Osteocyte (in vitro differentiated cells): ENCODE measurements around the gene OR2AE1. TPM values are rescaled to one million over a fixed set of nuclear protein-coding genes. Genes with fewer than 3 reads are reported as not detected.
"Not testable (repeated sequence)": the region's sequence is repeated elsewhere in the genome, so short reads cannot be mapped to it uniquely, and the experiment has no call there.

Experiments
- DNase-seq: peaks from one replicate; pipeline ENCODE4 v3.0.0; 2021; ENCODE audit warnings: mixed read lengths; ENCODE audit not compliant: unreplicated experiment; ENCODE audit errors: extremely low spot score
- H3K27ac Mint-ChIP-seq: one replicate; pipeline ENCODE4 v1.8.0; 2021; ENCODE audit warnings: mild to moderate bottlenecking, mixed read lengths; ENCODE audit not compliant: unreplicated experiment
- H3K27me3 Mint-ChIP-seq: one replicate; pipeline ENCODE4 v1.8.0; 2021; ENCODE audit warnings: mixed read lengths; ENCODE audit not compliant: unreplicated experiment
- H3K36me3 Mint-ChIP-seq: one replicate; pipeline ENCODE4 v1.8.0; 2021; ENCODE audit warnings: mixed read lengths; ENCODE audit not compliant: unreplicated experiment
- H3K4me1 Mint-ChIP-seq: one replicate; pipeline ENCODE4 v1.8.0; 2021; ENCODE audit warnings: mixed read lengths; ENCODE audit not compliant: unreplicated experiment
- H3K4me3 Mint-ChIP-seq: one replicate; pipeline ENCODE4 v1.8.0; 2021; ENCODE audit warnings: mild to moderate bottlenecking, moderate library complexity, mixed read lengths; ENCODE audit not compliant: unreplicated experiment
- H3K9me3 Mint-ChIP-seq: one replicate; pipeline ENCODE4 v1.8.0; 2021; ENCODE audit warnings: mixed read lengths; ENCODE audit not compliant: unreplicated experiment
- CTCF ChIP-seq: fragments of 200-600 bp; sonication (generic); IDR thresholded peaks from 2 replicates; pipeline ENCODE4 v1.5.0; 2021; ENCODE audit warnings: antibody characterized with exemption, mild to moderate bottlenecking, moderate library complexity
- total RNA-seq: library from RNA; stranded (reverse); gene quantifications from 2 replicates; pipeline ENCODE4 v1.2.1, GENCODE V29; 2021

Gene OR2AE1
- total RNA-seq, 1 donor from 2014 or later: not detected

- H3K27me3 Mint-ChIP-seq: no peaks in the 10 kb centered on the region
- TF ChIP-seq CTCF: no peak
- H3K9me3 Mint-ChIP-seq: no peaks in the 10 kb centered on the region
- H3K4me3 Mint-ChIP-seq: no peak overlapping the region
- no peak overlapping the region for H3K27ac Mint-ChIP-seq
- DNase-seq: no peak
- H3K4me1 Mint-ChIP-seq: no peaks in the 10 kb centered on the region
- H3K36me3 Mint-ChIP-seq: peaks cover 19% of the 10 kb centered on the region
Measured at GRCh38 chr7:99898023-99898357, 21.2 kb upstream of the OR2AE1 start.

DNA sequence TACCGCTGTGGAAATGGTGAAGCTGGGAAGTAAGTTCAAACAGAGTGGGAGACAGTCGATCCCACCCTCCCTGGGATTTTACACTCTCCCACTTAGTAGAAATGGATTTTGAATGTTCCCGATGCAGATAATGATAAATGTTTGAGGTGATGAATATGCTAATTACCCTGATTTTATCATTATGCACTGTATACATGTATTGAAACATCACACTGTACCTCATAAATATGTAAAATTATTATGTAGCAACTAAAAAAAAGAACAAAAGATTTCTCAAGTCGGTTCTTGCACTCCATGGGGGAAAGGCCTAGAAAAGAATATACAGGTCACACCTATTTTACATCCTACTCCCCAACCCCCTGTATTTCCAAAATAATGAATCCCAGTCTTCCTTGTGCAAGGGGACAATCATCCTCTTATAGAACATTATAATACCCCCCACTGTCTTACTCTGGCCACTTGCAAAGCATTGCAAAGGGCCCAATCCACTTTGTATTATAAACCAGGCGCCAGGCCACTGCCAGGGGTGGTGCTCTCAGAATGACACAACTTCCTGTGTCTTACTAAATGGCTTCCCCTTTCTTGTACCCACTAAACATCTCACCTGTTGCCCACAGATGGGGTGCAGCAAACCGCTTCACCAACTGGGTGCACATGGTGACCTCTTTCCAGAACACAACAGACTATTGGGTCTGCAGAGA is 20.6 kb upstream of the OR2AE1 start:
- Mint-ChIP-seq H3K27ac (no peak overlapping the region), H3K4me1 (no peaks in the 10 kb centered on the region), H3K36me3 (peaks cover 14% of the 10 kb centered on the region), H3K9me3 (no peaks in the 10 kb centered on the region), H3K27me3 (no peaks in the 10 kb centered on the region), H3K4me3 (no peak overlapping the region)
- no peak for TF ChIP-seq CTCF
- DNase-seq: no peak

DNA sequence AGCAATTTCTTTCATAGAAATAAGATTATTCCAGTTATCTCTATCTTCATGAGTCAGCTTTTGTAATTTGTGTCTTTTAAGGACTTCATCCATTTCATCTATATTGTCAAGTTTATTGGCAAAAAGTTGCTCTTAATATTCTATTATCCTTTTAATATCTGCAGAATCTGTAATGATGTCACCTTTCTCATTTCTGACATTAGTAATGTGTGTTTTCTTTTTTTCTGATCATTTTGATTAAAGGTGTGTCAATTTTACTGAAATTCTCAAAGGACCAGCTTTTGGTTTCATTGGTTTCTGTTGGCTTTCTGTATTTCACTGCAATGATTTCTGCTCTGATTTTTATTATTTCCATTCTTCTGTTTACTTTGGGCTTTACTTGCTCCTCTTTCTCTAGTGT is 17.9 kb upstream of the OR2AE1 start:
- Mint-ChIP-seq H3K9me3 (no peaks in the 10 kb centered on the region), H3K27me3 (no peaks in the 10 kb centered on the region), H3K4me1 (no peaks in the 10 kb centered on the region), H3K27ac (no peak overlapping the region), H3K36me3 (peaks cover 6% of the 10 kb centered on the region), H3K4me3 (no peak overlapping the region)
- DNase-seq: no peak
- no peak for TF ChIP-seq CTCF

DNA sequence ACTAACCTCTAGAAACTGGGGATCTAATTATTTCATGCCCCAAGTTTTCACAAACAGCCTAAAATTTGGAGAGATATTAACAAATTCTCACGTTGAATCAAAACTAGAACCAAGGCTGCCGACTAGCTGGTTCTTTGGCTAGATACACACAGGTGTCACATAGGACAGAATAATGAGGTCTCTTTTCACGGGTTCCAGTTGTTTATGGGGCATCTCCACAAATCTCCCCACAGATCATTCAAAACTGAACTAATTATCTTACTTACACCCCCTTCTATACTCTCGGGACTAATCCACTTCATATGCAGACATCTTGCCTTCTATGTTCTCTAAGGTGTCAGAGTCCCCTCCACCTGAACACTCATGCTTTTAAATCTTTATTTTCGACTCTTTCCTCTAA is 16.4 kb upstream of the OR2AE1 start:
- H3K4me1 Mint-ChIP-seq: no peaks in the 10 kb centered on the region
- H3K9me3 Mint-ChIP-seq: no peaks in the 10 kb centered on the region
- H3K36me3 Mint-ChIP-seq: peaks cover 6% of the 10 kb centered on the region
- DNase-seq: no peak
- no peak overlapping the region for H3K4me3 Mint-ChIP-seq
- H3K27ac Mint-ChIP-seq: no peak overlapping the region
- no peak for TF ChIP-seq CTCF
- no peaks in the 10 kb centered on the region for H3K27me3 Mint-ChIP-seq

- not testable (repeated sequence) for H3K4me3 Mint-ChIP-seq, H3K27me3 Mint-ChIP-seq, H3K36me3 Mint-ChIP-seq, H3K4me1 Mint-ChIP-seq, H3K27ac Mint-ChIP-seq, H3K9me3 Mint-ChIP-seq, DNase-seq
Measured at GRCh38 chr7:99890348-99890747, 13.5 kb upstream of the OR2AE1 start.

GRCh38 chr7:99888366-99888765 is 11.5 kb upstream of the OR2AE1 start:
- DNase-seq, H3K4me3 Mint-ChIP-seq, H3K4me1 Mint-ChIP-seq, H3K27ac Mint-ChIP-seq, H3K27me3 Mint-ChIP-seq: not testable (repeated sequence)
- Mint-ChIP-seq H3K9me3 (peaks cover 11% of the 10 kb centered on the region), H3K36me3 (peaks cover 11% of the 10 kb centered on the region)
